ENCODE measurements around the gene EFHC2. TPM values are rescaled to one million over a fixed set of nuclear protein-coding genes. Genes with fewer than 3 reads are reported as not detected.

Gene EFHC2
- total and polyA plus RNA-seq, 4 donors: 0.08 to 0.56 TPM; not detected in 2

- Histone ChIP-seq H3K9me3 (ENCODE audit: control insufficient read depth in 4 of 4, low read length in 3 of 4) (no peaks in the 10 kb centered on the region), H3K27me3 (ENCODE audit: control insufficient read depth in 4 of 4, insufficient read depth in 4 of 4, low read length in 3 of 4) (no peaks in the 10 kb centered on the region), H3K4me3 (ENCODE audit: low read depth in 1 of 3, low read length in 3 of 3) (no peak overlapping the region), H3K9ac (ENCODE audit: low read depth in 1 of 2, low read length in 2 of 2) (no peak overlapping the region), H3K27ac (ENCODE audit: low read depth in 1 of 2, low read length in 2 of 2) (no peak overlapping the region), H3K4me1 (ENCODE audit: control insufficient read depth in 4 of 4, insufficient read depth in 4 of 4, low read length in 3 of 4) (no peaks in the 10 kb centered on the region), H3K36me3 (ENCODE audit: control insufficient read depth in 4 of 4, insufficient read depth in 3 of 4, low read depth in 1 of 4, low read length in 3 of 4) (no peaks in the 10 kb centered on the region)
- no peak for DNase-seq (ENCODE audit: low spot score)
- WGBS: 43% methylated on average over 2 of the region's 2 CpGs
- TF ChIP-seq GABPA (IDR thresholded peaks at IDR 0.05 in 1 of 2, conservative IDR thresholded peaks at IDR 0.05 in 1 of 2) (no peak), CTCF (IDR thresholded peaks at IDR 0.05; ENCODE audit: low read depth, low read length, missing input control) (no peak), TAF1 (conservative IDR thresholded peaks at IDR 0.05) (no peak), HNF4G (IDR thresholded peaks at IDR 0.05) (no peak), HNF4A (conservative IDR thresholded peaks at IDR 0.05) (no peak), YY1 (IDR thresholded peaks at IDR 0.05) (no peak), FOXA2 (IDR thresholded peaks at IDR 0.05) (no peak), ZBTB33 (IDR thresholded peaks at IDR 0.05) (no peak)
Observed at GRCh38 chrX:44223150-44223549, 120.3 kb downstream of the EFHC2 start.

GRCh38 chrX:44218465-44218864 is 125.0 kb downstream of the EFHC2 start:
- no peaks in the 10 kb centered on the region for H3K9me3 ChIP-seq (ENCODE audit: control insufficient read depth in 4 of 4, low read length in 3 of 4)
- no peaks in the 10 kb centered on the region for H3K4me1 ChIP-seq (ENCODE audit: control insufficient read depth in 4 of 4, insufficient read depth in 4 of 4, low read length in 3 of 4)
- DNase-seq (ENCODE audit: low spot score): no peak
- 85% methylated on average over 3 of the region's 3 CpGs for WGBS
- no peak overlapping the region for H3K9ac ChIP-seq (ENCODE audit: low read depth in 1 of 2, low read length in 2 of 2)
- no peaks in the 10 kb centered on the region for H3K36me3 ChIP-seq (ENCODE audit: control insufficient read depth in 4 of 4, insufficient read depth in 3 of 4, low read depth in 1 of 4, low read length in 3 of 4)
- no peak for TF ChIP-seq GABPA (IDR thresholded peaks at IDR 0.05 in 1 of 2, conservative IDR thresholded peaks at IDR 0.05 in 1 of 2)
- no peak for TF ChIP-seq YY1 (IDR thresholded peaks at IDR 0.05)
- no peak for TF ChIP-seq HNF4A (conservative IDR thresholded peaks at IDR 0.05)
- no peak for TF ChIP-seq MAX (IDR thresholded peaks at IDR 0.05)
- TF ChIP-seq ZBTB33 (IDR thresholded peaks at IDR 0.05): no peak
- TF ChIP-seq NR2F2 (IDR thresholded peaks at IDR 0.05): no peak
- no peak for TF ChIP-seq TAF1 (conservative IDR thresholded peaks at IDR 0.05)
- TF ChIP-seq FOXA1 (IDR thresholded peaks at IDR 0.05): no peak
- no peak for TF ChIP-seq CTCF (IDR thresholded peaks at IDR 0.05; ENCODE audit: low read depth, low read length, missing input control)
- TF ChIP-seq RAD21 (IDR thresholded peaks at IDR 0.05): no peak
- TF ChIP-seq SP1 (IDR thresholded peaks at IDR 0.05): no peak
- TF ChIP-seq REST (IDR thresholded peaks at IDR 0.05): no peak
- no peak overlapping the region for H3K27ac ChIP-seq (ENCODE audit: low read depth in 1 of 2, low read length in 2 of 2)
- no peaks in the 10 kb centered on the region for H3K27me3 ChIP-seq (ENCODE audit: control insufficient read depth in 4 of 4, insufficient read depth in 4 of 4, low read length in 3 of 4)
- H3K4me3 ChIP-seq (ENCODE audit: low read depth in 1 of 3, low read length in 3 of 3): no peak overlapping the region

All from liver (tissue), 9 donors.